Measurements from ENCODE around the gene SYNE4.

SYNE4 gene

GRCh38 chr19:36010402-36010801, 1.8 kb upstream of the SYNE4 start:
- no peak overlapping the region for H3K27ac ChIP-seq
- H3K4me3 ChIP-seq (ENCODE audit: low read depth in 1 of 2, low read length in 1 of 2): no peak overlapping the region
- H3K27me3 ChIP-seq: peaks cover 27% of the 10 kb centered on the region
- TF ChIP-seq CTCF (IDR thresholded peaks at IDR 0.05): no peak
- H3K36me3 ChIP-seq: peaks cover 11% of the 10 kb centered on the region
- H3K4me1 ChIP-seq (ENCODE audit: control insufficient read depth in 1 of 2, insufficient read depth in 1 of 2, low read depth in 1 of 2, low read length in 1 of 2): peaks cover 15 to 20% of the 10 kb centered on the region in 2 experiments
- no peaks in the 10 kb centered on the region for H3K9me3 ChIP-seq

- H3K27me3 ChIP-seq: peaks cover 27% of the 10 kb centered on the region
- H3K4me1 ChIP-seq (ENCODE audit: control insufficient read depth in 1 of 2, insufficient read depth in 1 of 2, low read depth in 1 of 2, low read length in 1 of 2): peaks cover 14 to 19% of the 10 kb centered on the region in 2 experiments
- H3K27ac ChIP-seq: no peak overlapping the region
- H3K4me3 ChIP-seq (ENCODE audit: low read depth in 1 of 2, low read length in 1 of 2): no peak overlapping the region
- no peaks in the 10 kb centered on the region for H3K9me3 ChIP-seq
- TF ChIP-seq CTCF (IDR thresholded peaks at IDR 0.05): no peak
- H3K36me3 ChIP-seq: peaks cover 11% of the 10 kb centered on the region
Observed at GRCh38 chr19:36009633-36010379, 1.2 kb upstream of the SYNE4 start.

GRCh38 chr19:36009220-36009619, 607 bp upstream of the SYNE4 start:
- Histone ChIP-seq H3K9me3 (no peaks in the 10 kb centered on the region), H3K4me1 (ENCODE audit: control insufficient read depth in 1 of 2, insufficient read depth in 1 of 2, low read depth in 1 of 2, low read length in 1 of 2) (peaks cover 10 to 16% of the 10 kb centered on the region in 2 experiments), H3K27me3 (peaks cover 27% of the 10 kb centered on the region), H3K36me3 (peaks cover 11% of the 10 kb centered on the region), H3K27ac (no peak overlapping the region), H3K4me3 (ENCODE audit: low read depth in 1 of 2, low read length in 1 of 2) (no peak overlapping the region)
- TF ChIP-seq CTCF (IDR thresholded peaks at IDR 0.05): no peak

GRCh38 chr19:36006955-36007354, 1.7 kb downstream of the SYNE4 start:
- no peaks in the 10 kb centered on the region for H3K9me3 ChIP-seq
- no peak overlapping the region for H3K4me3 ChIP-seq (ENCODE audit: low read depth in 1 of 2, low read length in 1 of 2)
- H3K36me3 ChIP-seq: peaks cover 11% of the 10 kb centered on the region
- H3K27me3 ChIP-seq: peaks cover 27% of the 10 kb centered on the region
- no peak overlapping the region for H3K27ac ChIP-seq
- H3K4me1 ChIP-seq (ENCODE audit: control insufficient read depth in 1 of 2, insufficient read depth in 1 of 2, low read depth in 1 of 2, low read length in 1 of 2): peaks cover 0 to 6% of the 10 kb centered on the region in 2 experiments
- no peak for TF ChIP-seq CTCF (IDR thresholded peaks at IDR 0.05)

- Histone ChIP-seq H3K27ac (no peak overlapping the region), H3K9me3 (no peaks in the 10 kb centered on the region), H3K36me3 (peaks cover 10% of the 10 kb centered on the region), H3K4me1 (ENCODE audit: control insufficient read depth in 1 of 2, insufficient read depth in 1 of 2, low read depth in 1 of 2, low read length in 1 of 2) (peaks cover 0 to 3% of the 10 kb centered on the region in 2 experiments), H3K4me3 (ENCODE audit: low read depth in 1 of 2, low read length in 1 of 2) (no peak overlapping the region), H3K27me3 (peaks cover 4% of the 10 kb centered on the region)
- TF ChIP-seq CTCF (IDR thresholded peaks at IDR 0.05): no peak
Observed at GRCh38 chr19:36003284-36003683, 5.3 kb downstream of the SYNE4 start.
